Lower leg skin (tissue), 3 donors: Measurements from ENCODE around the gene C5AR2.

Experiments
- POLR2A ChIP-seq, 2 donors: fragments of 450-650 bp; IDR thresholded peaks; one replicate each; pipeline ENCODE4 v1.6.1; 2016 to 2017; ENCODE audit warnings: antibody characterized with exemption in 2 of 2, mild to moderate bottlenecking in 1 of 2, moderate library complexity in 1 of 2
- TF ChIP-seq, protein P1 (sequence below), 3 donors: fragments of 450-650 bp; IDR thresholded peaks; one replicate each; pipeline ENCODE4 v1.5.1; 2016; ENCODE audit warnings: antibody characterized with exemption in 3 of 3, mild to moderate bottlenecking in 3 of 3, moderate library complexity in 2 of 3

GRCh38 chr19:47375694-47376588 lies 44.0 kb downstream of the C5AR2 start:
- TF ChIP-seq POLR2A (IDR thresholded peaks at IDR 0.05) = no peak
- TF ChIP-seq, protein P1, sequence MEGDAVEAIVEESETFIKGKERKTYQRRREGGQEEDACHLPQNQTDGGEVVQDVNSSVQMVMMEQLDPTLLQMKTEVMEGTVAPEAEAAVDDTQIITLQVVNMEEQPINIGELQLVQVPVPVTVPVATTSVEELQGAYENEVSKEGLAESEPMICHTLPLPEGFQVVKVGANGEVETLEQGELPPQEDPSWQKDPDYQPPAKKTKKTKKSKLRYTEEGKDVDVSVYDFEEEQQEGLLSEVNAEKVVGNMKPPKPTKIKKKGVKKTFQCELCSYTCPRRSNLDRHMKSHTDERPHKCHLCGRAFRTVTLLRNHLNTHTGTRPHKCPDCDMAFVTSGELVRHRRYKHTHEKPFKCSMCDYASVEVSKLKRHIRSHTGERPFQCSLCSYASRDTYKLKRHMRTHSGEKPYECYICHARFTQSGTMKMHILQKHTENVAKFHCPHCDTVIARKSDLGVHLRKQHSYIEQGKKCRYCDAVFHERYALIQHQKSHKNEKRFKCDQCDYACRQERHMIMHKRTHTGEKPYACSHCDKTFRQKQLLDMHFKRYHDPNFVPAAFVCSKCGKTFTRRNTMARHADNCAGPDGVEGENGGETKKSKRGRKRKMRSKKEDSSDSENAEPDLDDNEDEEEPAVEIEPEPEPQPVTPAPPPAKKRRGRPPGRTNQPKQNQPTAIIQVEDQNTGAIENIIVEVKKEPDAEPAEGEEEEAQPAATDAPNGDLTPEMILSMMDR (IDR thresholded peaks at IDR 0.05) = no peak
